HepG2 (cell line): ENCODE measurements around the gene MYO1E. TPM values are rescaled to one million over a fixed set of nuclear protein-coding genes. Genes with fewer than 3 reads are reported as not detected.

ENCODE experiments used
- ATAC-seq: fragments of 200-7000 bp; cut with Tn5 transposase; 3 replicates; pipeline ENCODE4 v1.9.1; 2020; ENCODE audit warnings: mild to moderate bottlenecking, moderate library complexity
- BruUV-seq: library from RNA; stranded (reverse); fragments of 400-500 nt; replicated peaks from 2 replicates; lab custom pipeline; 2021; lab: Mats Ljungman, UMichigan
- CTCF ChIA-PET: fragments of 300-600 bp; formaldehyde crosslinking; extraction: SDS; loops from one replicate; lab custom pipeline; 2021; ENCODE audit warnings: low total read pairs, inconsistent platforms, low intra/inter-chr PET ratio; lab: Yijun Ruan, JAX
- POLR2A ChIA-PET: fragments of 350-600 bp; sonication (Branson Sonifier 250); formaldehyde crosslinking; loops from one replicate; lab custom pipeline; 2020; ENCODE audit warnings: antibody characterized with exemption, inconsistent platforms; lab: Yijun Ruan, JAX
- DNase-seq: peaks from one replicate; pipeline ENCODE4 v3.0.0-alpha.2; 2015; ENCODE audit warnings: low spot score
- FAIRE-seq: peaks from 3 replicates; lab custom pipeline; 2011; peaks lifted over from hg19 to GRCh38; lab: Jason Lieb, UNC
- H2AFZ ChIP-seq: one replicate; pipeline ENCODE4 v1.6.1; 2011; ENCODE audit warnings: low read length, inconsistent platforms
- H3K27ac ChIP-seq: fragments of 300-600 bp; 3 replicates; pipeline ENCODE4 v1.8.0; 2011; ENCODE audit warnings: mixed run types, mild to moderate bottlenecking, mixed read lengths, low read length, inconsistent platforms; ENCODE audit not compliant: insufficient read depth; ENCODE audit errors: extremely low read length
- H3K27me3 ChIP-seq, 2 experiments: fragments of 200-600 bp in 1 of 2; 2 replicates in 1 of 2; 3 replicates in 1 of 2; pipeline versions ENCODE4 v1.6.0 to v1.8.0; 2011; ENCODE audit warnings: low read length in 2 of 2, mild to moderate bottlenecking in 2 of 2, moderate library complexity in 2 of 2, inconsistent platforms in 1 of 2; ENCODE audit not compliant: insufficient read depth in 2 of 2, control insufficient read depth in 1 of 2
- H3K36me3 ChIP-seq, 2 experiments: fragments of 200-600 bp in 1 of 2; replicated peaks in 1 of 2; 2 replicates in 1 of 2; 3 replicates in 1 of 2; pipeline versions ENCODE4 v1.5.1 to v1.8.0; 2011; ENCODE audit warnings: low read length in 2 of 2, inconsistent platforms in 1 of 2; ENCODE audit not compliant: insufficient read depth in 2 of 2, control insufficient read depth in 1 of 2
- H3K4me1 ChIP-seq: 2 replicates; pipeline ENCODE4 v1.5.1; 2012; ENCODE audit warnings: low read length, inconsistent platforms; ENCODE audit not compliant: insufficient read depth
- H3K4me2 ChIP-seq: 2 replicates; pipeline ENCODE4 v1.6.0; 2011; ENCODE audit warnings: low read depth, low read length, inconsistent platforms
- H3K4me3 ChIP-seq, 3 experiments: fragments of 200-600 bp in 1 of 3; sonication (generic), shearing (Covaris generic) in 1 of 3; replicated peaks in 1 of 3; 2 replicates each; pipeline ENCODE4 v1.5.1; 2011 to 2016; ENCODE audit warnings: low read length in 3 of 3, inconsistent platforms in 2 of 3, low read depth in 2 of 3, mild to moderate bottlenecking in 2 of 3, control low read depth in 1 of 3, mixed read lengths in 1 of 3; ENCODE audit not compliant: insufficient read depth in 1 of 3
- H3K79me2 ChIP-seq: one replicate; pipeline ENCODE4 v1.6.1; 2011; ENCODE audit warnings: low read length, inconsistent platforms; ENCODE audit not compliant: insufficient read depth
- H3K9ac ChIP-seq: 2 replicates; pipeline ENCODE4 v1.6.0; 2011; ENCODE audit warnings: mild to moderate bottlenecking, low read depth, low read length, inconsistent platforms; ENCODE audit not compliant: insufficient read depth
- H3K9me3 ChIP-seq: 2 replicates; pipeline ENCODE4 v1.5.1; 2012; ENCODE audit warnings: mild to moderate bottlenecking, low read length
- H4K20me1 ChIP-seq: 2 replicates; pipeline ENCODE4 v1.6.0; 2011; ENCODE audit warnings: inconsistent platforms, mild to moderate bottlenecking, low read length, moderate library complexity; ENCODE audit not compliant: insufficient read depth
- ARNT ChIP-seq: fragments of 450-650 bp; IDR thresholded peaks from 2 replicates; pipeline ENCODE4 v1.6.1; 2017
- KAT2B ChIP-seq: fragments of 150-350 bp; IDR thresholded peaks from 2 replicates; pipeline ENCODE4 v1.6.1; 2014; ENCODE audit warnings: low read depth, low read length, borderline replicate concordance
- KDM5A ChIP-seq: fragments of 200-600 bp; sonication (generic); IDR thresholded peaks from 2 replicates; pipeline ENCODE4 v1.7.0; 2018; ENCODE audit warnings: antibody characterized with exemption, mild to moderate bottlenecking, low read length, borderline replicate concordance
- KLF16 ChIP-seq, 2 experiments: sonication (generic) in 1 of 2; formaldehyde crosslinking in 1 of 2; IDR thresholded peaks; 2 replicates each; pipeline versions ENCODE4 v1.6.1 to v1.8.0; 2016 to 2023; ENCODE audit warnings: missing genetic modification reagents in 2 of 2, missing compliant biosample characterization in 1 of 2
- NFRKB ChIP-seq: fragments of 450-650 bp; IDR thresholded peaks from 2 replicates; pipeline ENCODE4 v1.6.1; 2017
- POGK ChIP-seq: sonication (generic); formaldehyde crosslinking; conservative IDR thresholded peaks from 2 replicates; pipeline ENCODE4 v1.8.0; 2022; ENCODE audit warnings: mild to moderate bottlenecking, moderate library complexity, missing genetic modification reagents
- REXO4 ChIP-seq: sonication (generic); formaldehyde crosslinking; IDR thresholded peaks from 2 replicates; pipeline ENCODE4 v1.8.0; 2022; ENCODE audit warnings: missing genetic modification reagents, mild to moderate bottlenecking, borderline replicate concordance
- ZFP41 ChIP-seq: sonication (generic); formaldehyde crosslinking; IDR thresholded peaks from 2 replicates; pipeline ENCODE4 v1.4.0; 2020; ENCODE audit warnings: mild to moderate bottlenecking, missing genetic modification reagents, borderline replicate concordance
- ZMYM2 ChIP-seq: sonication (generic); formaldehyde crosslinking; IDR thresholded peaks from 2 replicates; pipeline ENCODE4 v1.8.0; 2022; ENCODE audit warnings: mild to moderate bottlenecking, missing genetic modification reagents
- ZNF121 ChIP-seq: sonication (generic); formaldehyde crosslinking; IDR thresholded peaks from 2 replicates; pipeline ENCODE4 v1.5.0; 2020; ENCODE audit warnings: mild to moderate bottlenecking, missing genetic modification reagents
- ZNF619 ChIP-seq: sonication (generic); formaldehyde crosslinking; IDR thresholded peaks from 2 replicates; pipeline ENCODE4 v1.4.0; 2020; ENCODE audit warnings: mild to moderate bottlenecking, missing genetic modification reagents
- ZNF670 ChIP-seq: sonication (generic); formaldehyde crosslinking; IDR thresholded peaks from 2 replicates; pipeline ENCODE4 v1.8.0; 2022; ENCODE audit warnings: mild to moderate bottlenecking, missing genetic modification reagents, borderline replicate concordance
- ZSCAN22 ChIP-seq: sonication (generic); formaldehyde crosslinking; IDR thresholded peaks from 2 replicates; pipeline ENCODE4 v1.4.0; 2020; ENCODE audit warnings: mild to moderate bottlenecking, missing genetic modification reagents
- ZZZ3 ChIP-seq: sonication (generic); formaldehyde crosslinking; IDR thresholded peaks from 2 replicates; pipeline ENCODE4 v1.4.0; 2020; ENCODE audit warnings: missing genetic modification reagents, mild to moderate bottlenecking, borderline replicate concordance
- WGBS: methylation state at CpG from one replicate; pipeline ENCODE4 v1.1.6; 2017; ENCODE audit warnings: low lambda C conversion rate; 5-methylcytosine and 5-hydroxymethylcytosine counted together
- in situ Hi-C: cut with HindIII; loops from 2 replicates; pipeline ENCODE4 v1.10.0; 2017; ENCODE audit warnings: low pct_unique_long_range_greater_than_20kb; ENCODE audit not compliant: extremely low pct_ligation_motif_present
- intact Hi-C: fragments of 100-400 bp; cut with micrococcal nuclease; formaldehyde crosslinking; loops from one replicate; pipeline ENCODE4 v1.10.0; 2022; ENCODE audit not compliant: unreplicated experiment
- polyA plus RNA-seq, 8 experiments: library from polyadenylated mRNA; depleted of rRNA in 3 of 8; stranded (reverse) in 7 of 8; unstranded in 1 of 8; fragments of >200 nt; fragmentation: Illumina TruSeq in 4 of 8; extraction: Trizol in 4 of 8; gene quantifications; 2 replicates each; pipeline versions ENCODE4 v1.2.1 to v1.2.3, GENCODE V29; 2011 to 2016; ENCODE audit warnings: low read depth in 4 of 8, missing spikeins in 1 of 8, mixed read lengths in 1 of 8; ENCODE audit not compliant: insufficient read depth in 1 of 8
- total RNA-seq, 5 experiments: library from RNA; depleted of rRNA; stranded (reverse); fragments of >200 nt; fragmentation: Illumina TruSeq; extraction: Trizol; gene quantifications; 2 replicates each; pipeline ENCODE4 v1.2.3, GENCODE V29; 2016; ENCODE audit warnings: low read depth in 1 of 5
- TF ChIP-seq, protein P1 (sequence below): IDR thresholded peaks from 2 replicates; pipeline ENCODE4 v1.6.1; 2016; ENCODE audit warnings: control low read depth

Gene MYO1E
- total and polyA plus RNA-seq, 2 of the 13 experiments (the other 11 are each of a cell fraction or from before 2014, with no cell fraction given), result 15.7 to 25.1 TPM

GRCh38 chr15:59317211-59317610, 55.5 kb downstream of the MYO1E start:
- ATAC-seq (no peak), FAIRE-seq (no peak), DNase-seq (no peak)
- intact Hi-C loops (no loop called here), in situ Hi-C loops (no loop called here)
- no peaks in the 10 kb centered on the region for H3K9me3 ChIP-seq
- H3K4me3 ChIP-seq, result no peak overlapping the region
- peaks cover 13% of the 10 kb centered on the region for H3K4me1 ChIP-seq
- H3K27me3 ChIP-seq, result no peaks in the 10 kb centered on the region
- WGBS, result 100% methylated on average over 1 of the region's 1 CpG
- H3K36me3 ChIP-seq, result no peaks in the 10 kb centered on the region
- no peak overlapping the region for H2AFZ ChIP-seq
- BruUV-seq, result no TSS peak
- H3K27ac ChIP-seq, result no peak overlapping the region
- no peak overlapping the region for H3K4me2 ChIP-seq
- no peak overlapping the region for H3K9ac ChIP-seq
- peaks cover 12% of the 10 kb centered on the region for H3K79me2 ChIP-seq
- TF ChIP-seq KLF16 (CRISPR knock-in tag; IDR thresholded peaks at IDR 0.05) (no peak), POGK (CRISPR knock-in tag) (0 out of 2 replicates have a peak, but pooled peaks have one; percentile 57)
- TF ChIP-seq, all 625 proteins: peak for 1
- no peaks in the 10 kb centered on the region for H4K20me1 ChIP-seq
- ChIA-PET CTCF (no interaction called here), POLR2A (no interaction called here)

- no peak overlapping the region for H3K27ac ChIP-seq
- H2AFZ ChIP-seq, result no peak overlapping the region
- POLR2A ChIA-PET, result no interaction called here
- H3K4me2 ChIP-seq, result no peak overlapping the region
- CTCF ChIA-PET, result no interaction called here
- intact Hi-C loops, result no loop called here
- no peak overlapping the region for H3K9ac ChIP-seq
- 93% methylated on average over 6 of the region's 6 CpGs for WGBS
- H3K79me2 ChIP-seq, result peaks cover 7% of the 10 kb centered on the region
- no peaks in the 10 kb centered on the region for H4K20me1 ChIP-seq
- H3K27me3 ChIP-seq, result no peaks in the 10 kb centered on the region
- FAIRE-seq (no peak), ATAC-seq (no peak), DNase-seq (no peak)
- H3K4me3 ChIP-seq, result no peak overlapping the region
- H3K36me3 ChIP-seq, result no peaks in the 10 kb centered on the region
- in situ Hi-C loops, result no loop called here
- no peaks in the 10 kb centered on the region for H3K9me3 ChIP-seq
- no TSS peak for BruUV-seq
- 0 out of 2 replicates have a peak, but pooled peaks cover 11% of the 10 kb centered on the region for H3K4me1 ChIP-seq
- TF ChIP-seq ZNF619 (no peak), ZNF121 (no peak), ZNF670 (CRISPR knock-in tag) (no peak), ZMYM2 (CRISPR knock-in tag) (no peak), KAT2B (no peak), ARNT (no peak), ZSCAN22 (CRISPR knock-in tag) (no peak), KDM5A (no peak), NFRKB (no peak), ZFP41 (CRISPR knock-in tag) (no peak), ZZZ3 (no peak), REXO4 (no peak)
- TF ChIP-seq, protein P1, sequence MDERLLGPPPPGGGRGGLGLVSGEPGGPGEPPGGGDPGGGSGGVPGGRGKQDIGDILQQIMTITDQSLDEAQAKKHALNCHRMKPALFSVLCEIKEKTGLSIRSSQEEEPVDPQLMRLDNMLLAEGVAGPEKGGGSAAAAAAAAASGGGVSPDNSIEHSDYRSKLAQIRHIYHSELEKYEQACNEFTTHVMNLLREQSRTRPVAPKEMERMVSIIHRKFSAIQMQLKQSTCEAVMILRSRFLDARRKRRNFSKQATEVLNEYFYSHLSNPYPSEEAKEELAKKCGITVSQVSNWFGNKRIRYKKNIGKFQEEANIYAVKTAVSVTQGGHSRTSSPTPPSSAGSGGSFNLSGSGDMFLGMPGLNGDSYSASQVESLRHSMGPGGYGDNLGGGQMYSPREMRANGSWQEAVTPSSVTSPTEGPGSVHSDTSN (CRISPR knock-in tag), result no peak
These were observed 56.7 kb downstream of the MYO1E start for GRCh38 chr15:59315914-59316451.
